ENCODE data around the gene MGAT4A. TPM values are rescaled to one million over a fixed set of nuclear protein-coding genes. Genes with fewer than 3 reads are reported as not detected.
A peak's percentile ranks its signal among the peaks of the same experiment; 100 is the strongest.

Gene MGAT4A
- total and polyA plus RNA-seq, 2 of the 13 experiments (the other 11 are each of a cell fraction or from before 2014, with no cell fraction given): 47.2 to 90.9 TPM

DNA sequence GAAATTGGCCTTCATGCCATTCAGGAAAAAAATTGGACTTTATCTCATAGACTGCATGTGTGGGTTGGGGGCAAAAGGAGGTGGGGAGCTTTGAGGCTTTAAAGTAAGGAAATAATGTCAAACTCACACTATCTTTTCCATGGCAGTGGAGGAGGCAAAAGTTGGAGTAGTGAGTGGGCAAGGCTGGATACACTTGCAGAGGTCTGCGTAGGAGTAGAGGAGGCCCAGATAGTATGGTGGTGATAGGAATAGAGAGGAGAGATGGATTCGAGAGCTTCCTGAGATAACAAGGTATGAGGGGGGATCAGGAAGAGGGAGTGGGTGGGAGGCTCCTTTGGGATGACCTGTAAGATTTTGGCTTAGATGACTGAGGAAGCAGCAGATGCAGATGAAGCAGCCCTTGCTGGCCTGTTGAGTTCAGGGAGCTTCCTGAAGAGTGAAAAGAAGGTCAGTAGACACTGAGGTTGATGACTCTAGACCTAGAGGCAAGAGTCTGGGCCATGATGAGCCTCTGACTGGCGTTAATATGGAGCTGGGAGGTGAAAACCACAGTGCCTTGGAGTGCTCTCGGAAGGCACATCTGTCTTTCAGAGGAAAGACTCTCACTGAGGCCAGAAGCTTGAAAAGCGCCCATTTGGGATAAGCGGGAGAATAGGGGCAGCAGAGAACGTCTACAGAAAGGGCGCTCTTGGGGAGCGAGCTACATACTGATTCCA lies 116.8 kb downstream of the MGAT4A start:
- no TSS peak for BruUV-seq (replicated peaks)
- DNase-seq (ENCODE audit: low spot score) (no peak), FAIRE-seq (no peak), ATAC-seq (no peak; the same call in 2 of the 3 replicates)
- no peak overlapping the region for H3K4me3 ChIP-seq (replicated peaks in 1 of 3; ENCODE audit: insufficient read depth in 1 of 3, low read depth in 2 of 3, low read length in 3 of 3)
- H4K20me1 ChIP-seq (ENCODE audit: insufficient read depth, low read length): no peaks in the 10 kb centered on the region; the same call in 1 of the 2 replicates
- in situ Hi-C loops (cut with HindIII; ENCODE audit: extremely low pct_ligation_motif_present, low pct_unique_long_range_greater_than_20kb) (no loop called here), intact Hi-C loops (cut with micrococcal nuclease; ENCODE audit: unreplicated experiment) (no loop called here)
- H3K27ac ChIP-seq (ENCODE audit: extremely low read length, insufficient read depth, low read length): no peak overlapping the region
- no peak overlapping the region for H2AFZ ChIP-seq (ENCODE audit: low read length)
- no peaks in the 10 kb centered on the region for H3K9me3 ChIP-seq (ENCODE audit: low read length)
- TF ChIP-seq POLR2AphosphoS2 (IDR thresholded peaks at IDR 0.05; ENCODE audit: low read depth, low read length) (0 out of 2 replicates have a peak, but pooled peaks have one; percentile 57), POLR2AphosphoS5 (IDR thresholded peaks at IDR 0.05; ENCODE audit: low read depth, low read length) (peak; percentile 26; the same call in 1 of the 2 replicates), HNRNPLL (IDR thresholded peaks at IDR 0.05; ENCODE audit: low read depth, low read length, poor library complexity, severe bottlenecking) (no peak), MBD4 (IDR thresholded peaks at IDR 0.05; ENCODE audit: borderline replicate concordance, low read length) (peak; percentile 51; the same call in 1 of the 2 replicates), ATF1 (CRISPR knock-in tag; IDR thresholded peaks at IDR 0.05) (no peak)
- 96% methylated on average over 9 of the region's 9 CpGs for WGBS (ENCODE audit: low lambda C conversion rate)
- peaks cover 22% of the 10 kb centered on the region for H3K79me2 ChIP-seq (ENCODE audit: insufficient read depth, low read length)
- no peak overlapping the region for H3K9ac ChIP-seq (ENCODE audit: insufficient read depth, low read depth, low read length)
- peaks cover 18 to 58% of the 10 kb centered on the region in 2 experiments for H3K36me3 ChIP-seq (replicated peaks in 1 of 2; ENCODE audit: control insufficient read depth in 1 of 2, insufficient read depth in 2 of 2, low read length in 2 of 2)
- peaks cover 23% of the 10 kb centered on the region for H3K4me1 ChIP-seq (ENCODE audit: insufficient read depth, low read length)
- no peaks in the 10 kb centered on the region; a peak in 1 of 5 replicates for H3K27me3 ChIP-seq (ENCODE audit: control insufficient read depth in 1 of 2, insufficient read depth in 2 of 2, low read length in 2 of 2)
- ChIA-PET CTCF (ENCODE audit: low intra/inter-chr PET ratio, low total read pairs) (no interaction called here), POLR2A (no interaction called here)
- no peak overlapping the region for H3K4me2 ChIP-seq (ENCODE audit: low read depth, low read length)

DNA sequence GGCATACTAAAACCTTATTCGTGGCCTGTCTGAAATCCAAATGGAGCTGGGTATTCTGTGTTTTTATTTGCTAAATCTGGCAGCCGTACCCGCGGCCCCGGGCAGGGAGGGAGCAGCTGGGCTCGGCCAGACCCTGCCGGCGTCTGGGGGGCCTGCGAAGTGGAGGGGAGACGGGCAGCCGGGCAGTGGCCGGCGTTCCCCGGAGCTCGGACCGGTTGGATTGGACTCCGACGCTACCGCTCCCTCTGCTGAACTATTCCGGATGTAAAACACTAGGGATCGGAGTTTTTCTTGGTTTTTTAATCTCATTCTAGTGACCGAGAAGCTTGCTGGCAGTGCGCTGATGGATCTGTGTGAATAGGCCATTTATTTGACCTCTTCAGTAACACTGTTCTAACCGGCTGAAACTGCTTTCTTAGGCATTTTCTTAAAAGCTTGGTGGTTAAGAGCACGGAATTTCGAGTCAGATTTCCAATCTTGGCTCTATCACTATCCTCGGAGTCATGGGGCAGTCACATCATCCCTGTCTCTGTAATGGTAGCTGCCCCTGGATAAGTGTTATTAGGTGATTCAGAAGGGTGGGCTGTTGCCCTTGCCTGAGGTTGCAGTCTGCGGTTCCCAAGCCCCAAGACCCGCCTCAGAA lies 121.8 kb downstream of the MGAT4A start:
- DNase-seq (ENCODE audit: low spot score) (no peak), ATAC-seq (peak; percentile 43), FAIRE-seq (no peak)
- Histone ChIP-seq H3K4me1 (ENCODE audit: insufficient read depth, low read length) (peaks cover 41% of the 10 kb centered on the region), H4K20me1 (ENCODE audit: insufficient read depth, low read length) (peaks cover 4% of the 10 kb centered on the region), H3K4me3 (replicated peaks in 1 of 3; ENCODE audit: insufficient read depth in 1 of 3, low read depth in 2 of 3, low read length in 3 of 3) (peak overlapping the region; percentile 95 to 98 (median 97)), H3K27ac (ENCODE audit: extremely low read length, insufficient read depth, low read length) (peak overlapping the region; percentile 88), H3K9me3 (ENCODE audit: low read length) (no peaks in the 10 kb centered on the region), H3K79me2 (ENCODE audit: insufficient read depth, low read length) (peaks cover 69% of the 10 kb centered on the region), H3K27me3 (ENCODE audit: control insufficient read depth in 1 of 2, insufficient read depth in 2 of 2, low read length in 2 of 2) (no peaks in the 10 kb centered on the region; a peak in 1 of 5 replicates), H2AFZ (ENCODE audit: low read length) (no peak overlapping the region), H3K9ac (ENCODE audit: insufficient read depth, low read depth, low read length) (peak overlapping the region; percentile 99), H3K4me2 (ENCODE audit: low read depth, low read length) (peak overlapping the region; percentile 87), H3K36me3 (replicated peaks in 1 of 2; ENCODE audit: control insufficient read depth in 1 of 2, insufficient read depth in 2 of 2, low read length in 2 of 2) (peaks cover 10 to 26% of the 10 kb centered on the region in 2 experiments)
- WGBS (ENCODE audit: low lambda C conversion rate): 2% methylated on average over 14 of the region's 29 CpGs
- in situ Hi-C loops (cut with HindIII; ENCODE audit: extremely low pct_ligation_motif_present, low pct_unique_long_range_greater_than_20kb): no loop called here
- ChIA-PET POLR2A (interaction anchor here (0.7 to 1.4 kb wide), 6 partner anchors 9 to 532 kb away, joined by 3 to 6 read pairs (median 4); partner anchors contain the start of gene C2orf15), CTCF (ENCODE audit: low intra/inter-chr PET ratio, low total read pairs) (no interaction called here)
- intact Hi-C loops (cut with micrococcal nuclease; ENCODE audit: unreplicated experiment): loop anchor here (2.0 to 10.0 kb wide), 3 partner anchors 40 to 728 kb away; partner anchors contain the start of genes EIF5B, INPP4A and TXNDC9
- BruUV-seq (replicated peaks): TSS peak; percentile 65
- TF ChIP-seq, protein P1, sequence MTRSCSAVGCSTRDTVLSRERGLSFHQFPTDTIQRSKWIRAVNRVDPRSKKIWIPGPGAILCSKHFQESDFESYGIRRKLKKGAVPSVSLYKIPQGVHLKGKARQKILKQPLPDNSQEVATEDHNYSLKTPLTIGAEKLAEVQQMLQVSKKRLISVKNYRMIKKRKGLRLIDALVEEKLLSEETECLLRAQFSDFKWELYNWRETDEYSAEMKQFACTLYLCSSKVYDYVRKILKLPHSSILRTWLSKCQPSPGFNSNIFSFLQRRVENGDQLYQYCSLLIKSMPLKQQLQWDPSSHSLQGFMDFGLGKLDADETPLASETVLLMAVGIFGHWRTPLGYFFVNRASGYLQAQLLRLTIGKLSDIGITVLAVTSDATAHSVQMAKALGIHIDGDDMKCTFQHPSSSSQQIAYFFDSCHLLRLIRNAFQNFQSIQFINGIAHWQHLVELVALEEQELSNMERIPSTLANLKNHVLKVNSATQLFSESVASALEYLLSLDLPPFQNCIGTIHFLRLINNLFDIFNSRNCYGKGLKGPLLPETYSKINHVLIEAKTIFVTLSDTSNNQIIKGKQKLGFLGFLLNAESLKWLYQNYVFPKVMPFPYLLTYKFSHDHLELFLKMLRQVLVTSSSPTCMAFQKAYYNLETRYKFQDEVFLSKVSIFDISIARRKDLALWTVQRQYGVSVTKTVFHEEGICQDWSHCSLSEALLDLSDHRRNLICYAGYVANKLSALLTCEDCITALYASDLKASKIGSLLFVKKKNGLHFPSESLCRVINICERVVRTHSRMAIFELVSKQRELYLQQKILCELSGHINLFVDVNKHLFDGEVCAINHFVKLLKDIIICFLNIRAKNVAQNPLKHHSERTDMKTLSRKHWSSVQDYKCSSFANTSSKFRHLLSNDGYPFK (CRISPR knock-in tag; IDR thresholded peaks at IDR 0.05; ENCODE audit: borderline replicate concordance): no peak
- TF ChIP-seq RBM39 (IDR thresholded peaks at IDR 0.05; ENCODE audit: low read depth, low read length, poor library complexity, severe bottlenecking): no peak
- no peak for TF ChIP-seq JDP2 (CRISPR knock-in tag; IDR thresholded peaks at IDR 0.05; ENCODE audit: borderline replicate concordance)
- TF ChIP-seq ZNF720 (CRISPR knock-in tag; IDR thresholded peaks at IDR 0.05): no peak
- 0 out of 2 replicates have a peak, but pooled peaks have one; percentile 36 for TF ChIP-seq ZBTB1 (CRISPR knock-in tag; IDR thresholded peaks at IDR 0.05; ENCODE audit: borderline replicate concordance)
- TF ChIP-seq SRSF9 (IDR thresholded peaks at IDR 0.05; ENCODE audit: borderline replicate concordance, insufficient read depth, low read depth, low read length, poor library complexity, severe bottlenecking): no peak
- TF ChIP-seq ZNF317 (CRISPR knock-in tag; IDR thresholded peaks at IDR 0.05): peak; percentile 1; the same call in 1 of the 2 replicates
- 0 out of 2 replicates have a peak, but pooled peaks have one; percentile 9 for TF ChIP-seq ZFP90 (CRISPR knock-in tag; IDR thresholded peaks at IDR 0.05; ENCODE audit: borderline replicate concordance)
